IPS-18c (cell line): ENCODE measurements around the gene USP2.
A peak's percentile ranks its signal among the peaks of the same experiment; 100 is the strongest.

Source experiments
- H3K4me3 ChIP-seq: 2 replicates; pipeline ENCODE4 v1.7.0; 2013; ENCODE audit warnings: low read depth, mild to moderate bottlenecking, low read length, moderate library complexity; ENCODE audit not compliant: insufficient read depth
- H3K9me3 ChIP-seq: one replicate; pipeline ENCODE4 v1.6.1; 2013; ENCODE audit warnings: mild to moderate bottlenecking, low read length, moderate library complexity; ENCODE audit not compliant: control insufficient read depth, insufficient read depth

Gene USP2, protein sequence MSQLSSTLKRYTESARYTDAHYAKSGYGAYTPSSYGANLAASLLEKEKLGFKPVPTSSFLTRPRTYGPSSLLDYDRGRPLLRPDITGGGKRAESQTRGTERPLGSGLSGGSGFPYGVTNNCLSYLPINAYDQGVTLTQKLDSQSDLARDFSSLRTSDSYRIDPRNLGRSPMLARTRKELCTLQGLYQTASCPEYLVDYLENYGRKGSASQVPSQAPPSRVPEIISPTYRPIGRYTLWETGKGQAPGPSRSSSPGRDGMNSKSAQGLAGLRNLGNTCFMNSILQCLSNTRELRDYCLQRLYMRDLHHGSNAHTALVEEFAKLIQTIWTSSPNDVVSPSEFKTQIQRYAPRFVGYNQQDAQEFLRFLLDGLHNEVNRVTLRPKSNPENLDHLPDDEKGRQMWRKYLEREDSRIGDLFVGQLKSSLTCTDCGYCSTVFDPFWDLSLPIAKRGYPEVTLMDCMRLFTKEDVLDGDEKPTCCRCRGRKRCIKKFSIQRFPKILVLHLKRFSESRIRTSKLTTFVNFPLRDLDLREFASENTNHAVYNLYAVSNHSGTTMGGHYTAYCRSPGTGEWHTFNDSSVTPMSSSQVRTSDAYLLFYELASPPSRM

DNA sequence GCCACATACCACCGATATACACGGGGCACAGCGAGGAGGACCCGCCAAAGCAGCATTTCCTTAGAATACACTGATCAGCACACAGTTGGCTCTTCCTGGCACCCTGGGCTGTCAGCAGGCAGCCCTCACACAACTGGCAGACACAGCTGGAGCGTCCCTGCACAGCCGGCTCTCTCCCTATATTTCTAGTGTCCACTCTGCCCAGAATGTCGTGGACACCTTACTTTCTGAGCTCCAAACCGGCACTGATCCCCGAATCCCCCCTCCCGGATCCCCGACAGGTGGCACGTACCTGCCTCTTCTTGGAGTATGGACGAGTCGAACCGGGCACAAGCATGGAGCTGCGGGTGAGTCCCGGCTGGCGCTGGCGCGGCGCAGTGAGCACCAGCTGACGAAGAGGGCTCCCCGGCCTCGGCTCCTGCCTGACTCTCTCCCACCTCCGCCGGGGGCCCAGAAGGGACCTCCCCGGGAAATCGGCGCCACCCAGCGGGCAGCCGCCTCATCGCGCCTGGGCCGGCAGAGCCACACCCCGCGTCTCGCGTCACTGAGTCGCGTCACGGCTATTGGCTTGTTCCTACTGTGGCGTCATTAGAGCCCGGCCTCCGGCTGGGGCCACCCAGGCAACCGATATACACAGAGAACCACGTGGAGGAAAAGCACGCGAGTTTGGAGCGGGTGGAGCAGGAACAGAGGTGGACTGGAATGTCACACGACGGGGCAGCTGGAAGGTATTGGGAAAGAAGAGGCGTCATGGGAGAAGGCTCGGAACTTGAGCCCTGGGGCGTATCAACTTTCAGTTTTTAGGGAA lies at the start of gene USP2:
TSS of gene USP2 (minus strand) at position 510 of the 808 bp plus-strand sequence. CDS start 8,210 bp downstream, outside the sequence.
- no peaks in the 10 kb centered on the region for H3K9me3 ChIP-seq
- peak within 1 kb of the TSS; percentile 71 for H3K4me3 ChIP-seq

GRCh38 chr11:119427279-119427678 lies 45.8 kb upstream of the USP2 start:
- H3K4me3 ChIP-seq: no peak overlapping the region
- no peaks in the 10 kb centered on the region for H3K9me3 ChIP-seq

- Histone ChIP-seq H3K9me3 (no peaks in the 10 kb centered on the region), H3K4me3 (no peak overlapping the region)
Measured at GRCh38 chr11:119426142-119426541, 44.7 kb upstream of the USP2 start.

- Histone ChIP-seq H3K4me3 (no peak overlapping the region), H3K9me3 (no peaks in the 10 kb centered on the region)
Measured at GRCh38 chr11:119424775-119425174, 43.3 kb upstream of the USP2 start.

DNA sequence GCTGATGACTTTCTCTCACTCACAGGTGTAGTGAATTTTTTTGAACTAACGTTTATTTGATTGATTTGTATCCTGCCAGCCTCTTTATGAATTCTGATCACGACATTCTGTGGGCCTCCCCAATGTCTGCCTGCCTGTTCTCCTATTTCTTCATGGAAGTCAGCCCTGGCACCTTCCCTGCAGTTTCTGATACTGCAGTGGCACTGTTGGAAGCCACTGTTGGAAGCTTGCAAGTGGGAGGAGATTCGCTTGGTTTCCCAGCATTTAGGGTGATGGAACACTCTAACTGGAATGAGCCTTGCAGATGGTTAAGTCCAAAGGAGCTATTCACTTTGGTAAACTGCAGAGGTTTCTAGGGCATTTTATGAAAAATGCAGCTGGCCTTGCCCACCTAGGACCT lies 42.8 kb upstream of the USP2 start:
- H3K9me3 ChIP-seq: no peaks in the 10 kb centered on the region
- H3K4me3 ChIP-seq: no peak overlapping the region

DNA sequence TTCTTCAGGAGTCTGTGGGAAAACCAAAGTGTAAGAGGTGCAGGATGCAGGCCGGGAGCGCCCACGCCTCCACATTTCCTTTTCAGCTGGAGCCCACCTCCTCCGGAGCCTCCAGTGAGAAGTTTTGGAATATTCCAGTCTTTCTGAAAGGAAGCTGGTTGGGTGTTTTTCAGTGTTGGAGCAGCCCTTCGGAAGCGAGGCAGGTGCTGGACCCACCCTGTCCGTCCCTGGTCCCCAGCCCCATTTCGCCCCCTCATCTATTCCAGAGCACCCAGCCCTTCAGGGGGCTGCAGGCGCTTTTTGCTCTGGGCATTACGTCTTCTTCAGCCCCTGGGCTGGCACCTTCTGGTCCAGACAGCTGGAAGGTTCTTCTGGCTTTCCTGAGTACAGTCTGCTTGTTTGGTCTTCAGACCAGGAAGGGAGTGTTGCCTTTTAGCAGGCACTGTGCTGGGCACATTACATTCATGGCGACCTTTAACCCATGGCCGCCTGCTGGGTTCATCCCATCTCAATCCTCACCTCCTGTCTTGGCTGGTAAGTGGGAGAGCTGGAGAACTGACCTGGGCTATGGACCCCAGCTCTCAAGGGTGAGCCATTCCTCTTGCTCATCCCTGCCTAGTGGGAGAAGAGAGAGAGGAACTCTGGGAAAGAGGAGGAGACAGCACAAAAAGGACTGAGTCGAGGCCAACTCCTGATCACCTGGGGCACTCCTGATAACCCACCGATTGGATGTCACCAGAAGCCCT lies 42.2 kb upstream of the USP2 start:
- no peaks in the 10 kb centered on the region for H3K9me3 ChIP-seq
- H3K4me3 ChIP-seq: peak overlapping the region; percentile 90

GRCh38 chr11:119422809-119423508 lies 41.5 kb upstream of the USP2 start, which contains the start of gene THY1:
THY1 (minus strand) TSS chr11:119423172; CDS start chr11:119420905, 2,267 bp downstream.
- Histone ChIP-seq H3K9me3 (no peaks in the 10 kb centered on the region), H3K4me3 (peak within 1 kb of the TSS; percentile 90)

- Histone ChIP-seq H3K9me3 (no peaks in the 10 kb centered on the region), H3K4me3 (peak overlapping the region; percentile 90)
Measured at GRCh38 chr11:119421941-119422808, 40.7 kb upstream of the USP2 start.

GRCh38 chr11:119421351-119421750 lies 39.9 kb upstream of the USP2 start:
- peak overlapping the region; percentile 90 for H3K4me3 ChIP-seq

GRCh38 chr11:119420631-119421030 lies 39.1 kb upstream of the USP2 start:
- H3K4me3 ChIP-seq: peak overlapping the region; percentile 40
- H3K9me3 ChIP-seq: no peaks in the 10 kb centered on the region

More at GRCh38 chr11:119421351-119421750, 39.9 kb upstream of the USP2 start:
- no peaks in the 10 kb centered on the region for H3K9me3 ChIP-seq

DNA sequence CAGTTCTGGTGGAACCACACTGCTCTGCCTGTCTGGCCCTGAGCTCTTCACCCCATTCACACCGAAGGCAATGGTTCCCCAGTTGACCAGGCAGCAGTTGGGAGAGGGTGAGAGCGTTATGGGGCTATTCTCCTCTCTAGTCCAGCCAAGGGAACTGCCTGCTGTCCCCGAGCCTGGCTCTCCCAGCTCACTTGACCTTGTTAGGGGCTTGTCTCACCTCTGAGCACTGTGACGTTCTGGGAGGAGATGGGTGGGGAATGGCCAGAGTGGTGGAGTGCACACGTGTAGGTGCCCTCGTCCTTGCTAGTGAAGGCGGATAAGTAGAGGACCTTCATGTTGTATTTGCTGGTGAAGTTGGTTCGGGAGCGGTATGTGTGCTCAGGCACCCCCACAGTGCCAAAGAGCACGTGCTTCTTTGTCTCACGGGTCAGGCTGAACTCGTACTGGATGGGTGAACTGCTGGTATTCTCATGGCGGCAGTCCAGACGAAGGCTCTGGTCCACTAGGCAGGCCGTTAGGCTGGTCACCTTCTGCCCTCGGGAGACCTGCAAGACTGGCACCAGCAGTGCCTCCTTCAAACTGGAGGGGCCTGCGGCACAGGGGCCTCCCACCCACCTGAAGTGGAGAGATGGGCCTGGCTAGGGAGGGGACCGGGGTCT lies 38.5 kb upstream of the USP2 start:
- H3K4me3 ChIP-seq: peak overlapping the region; percentile 40; the same call in 1 of the 2 replicates
- H3K9me3 ChIP-seq: no peaks in the 10 kb centered on the region

DNA sequence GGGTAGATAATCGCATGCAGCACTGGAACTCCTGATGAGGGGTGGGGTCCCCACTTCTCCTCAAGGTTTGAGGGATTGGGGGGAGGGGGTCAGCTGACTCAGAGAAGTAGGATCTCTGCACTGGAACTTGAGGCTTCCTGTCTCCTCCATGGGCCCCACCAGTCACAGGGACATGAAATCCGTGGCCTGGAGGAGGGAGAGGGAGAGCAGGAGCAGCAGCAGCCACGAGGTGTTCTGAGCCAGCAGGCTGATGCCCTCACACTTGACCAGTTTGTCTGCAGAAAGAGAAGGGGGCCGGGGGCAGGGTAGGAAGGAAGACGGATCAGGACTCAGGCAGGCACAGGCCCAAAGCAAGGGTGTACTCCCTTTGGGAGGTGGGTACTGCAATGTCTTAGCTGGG lies 37.8 kb upstream of the USP2 start:
- no peaks in the 10 kb centered on the region for H3K9me3 ChIP-seq
- no peak overlapping the region for H3K4me3 ChIP-seq

- Histone ChIP-seq H3K9me3 (no peaks in the 10 kb centered on the region), H3K4me3 (no peak overlapping the region)
Measured at GRCh38 chr11:119418759-119419158, 37.3 kb upstream of the USP2 start.

GRCh38 chr11:119417726-119418540 lies 36.4 kb upstream of the USP2 start:
- no peaks in the 10 kb centered on the region for H3K9me3 ChIP-seq
- H3K4me3 ChIP-seq: no peak overlapping the region
